Astrocyte (in vitro differentiated cells and primary cell): Measurements from ENCODE around the gene DEPDC1B. TPM values are rescaled to one million over a fixed set of nuclear protein-coding genes. Genes with fewer than 3 reads are reported as not detected.

ENCODE experiments used
- DNase-seq: peaks from one replicate; pipeline ENCODE4 v3.0.0-alpha.2; 2010; ENCODE audit warnings: low read depth
- FAIRE-seq: peaks from 2 replicates; lab custom pipeline; 2011; peaks lifted over from hg19 to GRCh38; lab: Jason Lieb, UNC
- H2AFZ ChIP-seq: 2 replicates; pipeline ENCODE4 v1.6.0; 2012; ENCODE audit warnings: low read depth, low read length, inconsistent platforms
- H3K27ac ChIP-seq: 2 replicates; pipeline ENCODE4 v1.5.1; 2011; ENCODE audit warnings: low read depth, low read length, inconsistent platforms
- H3K27me3 ChIP-seq: 2 replicates; pipeline ENCODE4 v1.6.0; 2011; ENCODE audit warnings: low read length, inconsistent platforms; ENCODE audit not compliant: insufficient read depth
- H3K36me3 ChIP-seq: 2 replicates; pipeline ENCODE4 v1.5.1; 2011; ENCODE audit warnings: low read length, inconsistent platforms; ENCODE audit not compliant: insufficient read depth
- H3K4me1 ChIP-seq: 2 replicates; pipeline ENCODE4 v1.5.1; 2011; ENCODE audit warnings: low read length, inconsistent platforms; ENCODE audit not compliant: insufficient read depth
- H3K4me2 ChIP-seq: 2 replicates; pipeline ENCODE4 v1.6.0; 2012; ENCODE audit warnings: low read length, inconsistent platforms
- H3K4me3 ChIP-seq: 2 replicates; pipeline ENCODE4 v1.5.1; 2011; ENCODE audit warnings: low read depth, mild to moderate bottlenecking, low read length, inconsistent platforms; ENCODE audit not compliant: insufficient read depth
- H3K79me2 ChIP-seq: 2 replicates; pipeline ENCODE4 v1.6.0; 2012; ENCODE audit warnings: mild to moderate bottlenecking, low read length, inconsistent platforms; ENCODE audit not compliant: insufficient read depth
- H3K9ac ChIP-seq: 2 replicates; pipeline ENCODE4 v1.6.0; 2012; ENCODE audit warnings: mild to moderate bottlenecking, low read length, inconsistent platforms
- H3K9me3 ChIP-seq: 2 replicates; pipeline ENCODE4 v1.5.1; 2012; ENCODE audit warnings: low read depth, mild to moderate bottlenecking, low read length, inconsistent platforms; ENCODE audit not compliant: insufficient read depth
- H4K20me1 ChIP-seq: 2 replicates; pipeline ENCODE4 v1.6.0; 2012; ENCODE audit warnings: low read length, inconsistent platforms; ENCODE audit not compliant: insufficient read depth
- H3K27ac Mint-ChIP-seq: one replicate; pipeline ENCODE4 v1.8.0; 2021; ENCODE audit warnings: mild to moderate bottlenecking, mixed read lengths; ENCODE audit not compliant: unreplicated experiment
- H3K27me3 Mint-ChIP-seq: one replicate; pipeline ENCODE4 v1.8.0; 2021; ENCODE audit warnings: low read depth, mixed read lengths; ENCODE audit not compliant: unreplicated experiment
- H3K36me3 Mint-ChIP-seq: one replicate; pipeline ENCODE4 v1.8.0; 2021; ENCODE audit warnings: low read depth, mixed read lengths; ENCODE audit not compliant: unreplicated experiment
- H3K4me1 Mint-ChIP-seq: one replicate; pipeline ENCODE4 v1.8.0; 2021; ENCODE audit warnings: low read depth, mixed read lengths; ENCODE audit not compliant: unreplicated experiment
- H3K4me3 Mint-ChIP-seq: one replicate; pipeline ENCODE4 v1.8.0; 2021; ENCODE audit warnings: mild to moderate bottlenecking, moderate library complexity, mixed read lengths; ENCODE audit not compliant: unreplicated experiment
- H3K9me3 Mint-ChIP-seq: one replicate; pipeline ENCODE4 v1.8.0; 2021; ENCODE audit warnings: mild to moderate bottlenecking, mixed read lengths; ENCODE audit not compliant: unreplicated experiment
- CTCF ChIP-seq: IDR thresholded peaks from 2 replicates; pipeline ENCODE4 v1.5.1; 2011; ENCODE audit warnings: low read depth, mild to moderate bottlenecking, inconsistent platforms, low read length, moderate library complexity; ENCODE audit not compliant: insufficient read depth
- EZH2 ChIP-seq: IDR thresholded peaks from 2 replicates; pipeline ENCODE4 v1.6.1; 2012; ENCODE audit warnings: mild to moderate bottlenecking, low read length, inconsistent platforms; ENCODE audit not compliant: insufficient read depth
- total RNA-seq: library from RNA; stranded (reverse); gene quantifications from 2 replicates; pipeline ENCODE4 v1.2.1, GENCODE V29; 2021

DEPDC1B gene
- total RNA-seq, 1 donor from 2014 or later, result 2.2 TPM

- no peak overlapping the region for H3K9ac ChIP-seq
- Mint-ChIP-seq H3K9me3 (no peaks in the 10 kb centered on the region), H3K27ac (no peak overlapping the region), H3K36me3 (no peaks in the 10 kb centered on the region), H3K4me3 (no peak overlapping the region), H3K27me3 (no peaks in the 10 kb centered on the region), H3K4me1 (no peaks in the 10 kb centered on the region)
- DNase-seq, result no peak
- no peak overlapping the region for H3K27ac ChIP-seq
- H3K27me3 ChIP-seq, result no peaks in the 10 kb centered on the region
- H3K4me3 ChIP-seq, result no peak overlapping the region
- no peaks in the 10 kb centered on the region for H3K9me3 ChIP-seq
- H3K4me1 ChIP-seq, result no peaks in the 10 kb centered on the region
- H3K36me3 ChIP-seq, result no peaks in the 10 kb centered on the region
- no peaks in the 10 kb centered on the region for H4K20me1 ChIP-seq
- TF ChIP-seq EZH2 (no peak), CTCF (no peak)
- H3K79me2 ChIP-seq, result no peaks in the 10 kb centered on the region
- no peak overlapping the region for H3K4me2 ChIP-seq
- FAIRE-seq, result no peak
- H2AFZ ChIP-seq, result no peak overlapping the region
Measured at GRCh38 chr5:60585618-60586017, 114.3 kb downstream of the DEPDC1B start.

GRCh38 chr5:60584304-60584703 lies 115.7 kb downstream of the DEPDC1B start:
- no peaks in the 10 kb centered on the region for H3K36me3 ChIP-seq

More at GRCh38 chr5:60584304-60584703, 115.7 kb downstream of the DEPDC1B start:
- no peak for TF ChIP-seq EZH2
- TF ChIP-seq CTCF, result no peak
- Histone ChIP-seq H3K4me3 (no peak overlapping the region), H3K27me3 (no peaks in the 10 kb centered on the region), H3K9ac (no peak overlapping the region), H2AFZ (no peak overlapping the region), H3K27ac (no peak overlapping the region), H3K4me2 (no peak overlapping the region), H3K9me3 (no peaks in the 10 kb centered on the region), H4K20me1 (no peaks in the 10 kb centered on the region), H3K79me2 (no peaks in the 10 kb centered on the region), H3K4me1 (no peaks in the 10 kb centered on the region)
- DNase-seq (no peak), FAIRE-seq (no peak)
- Mint-ChIP-seq H3K9me3 (peaks cover 1% of the 10 kb centered on the region), H3K4me3 (no peak overlapping the region), H3K4me1 (no peaks in the 10 kb centered on the region), H3K27ac (no peak overlapping the region), H3K36me3 (no peaks in the 10 kb centered on the region), H3K27me3 (no peaks in the 10 kb centered on the region)
